Heart right ventricle (tissue), 16 donors: ENCODE data around the gene SCAMP4. TPM values are rescaled to one million over a fixed set of nuclear protein-coding genes. Genes with fewer than 3 reads are reported as not detected.

Experiments used
- ATAC-seq, 8 donors: fragments of 200-7000 bp; cut with Tn5 transposase; one replicate each; pipeline ENCODE4 v1.9.1; 2020; ENCODE audit warnings: mild to moderate bottlenecking in 8 of 8, moderate library complexity in 8 of 8, moderate number of reproducible peaks in 1 of 8
- DNase-seq, 2 donors: peaks; one replicate each; pipeline ENCODE4 v3.0.0-alpha.2; 2020
- H3K27ac ChIP-seq, 10 donors: fragments of 200-600 bp; sonication (generic) in 2 of 10; one replicate each; pipeline versions ENCODE4 v1.5.0 to v1.8.0; 2020 to 2022; ENCODE audit warnings: mild to moderate bottlenecking in 3 of 10
- H3K27me3 ChIP-seq, 7 donors: fragments of 200-600 bp; one replicate each; pipeline ENCODE4 v1.8.0; 2021 to 2022; ENCODE audit warnings: mild to moderate bottlenecking in 2 of 7
- H3K36me3 ChIP-seq, 9 donors: fragments of 200-600 bp; sonication (generic) in 1 of 9; one replicate each; pipeline versions ENCODE4 v1.5.0 to v1.8.0; 2020 to 2022; ENCODE audit warnings: mild to moderate bottlenecking in 2 of 9
- H3K4me1 ChIP-seq, 9 donors: fragments of 200-600 bp; sonication (generic) in 1 of 9; one replicate each; pipeline versions ENCODE4 v1.5.0 to v1.8.0; 2020 to 2022; ENCODE audit warnings: mild to moderate bottlenecking in 4 of 9
- H3K4me3 ChIP-seq, 10 donors: fragments of 200-600 bp; sonication (generic) in 2 of 10; one replicate each; pipeline versions ENCODE4 v1.5.0 to v1.8.0; 2020 to 2022; ENCODE audit warnings: mild to moderate bottlenecking in 7 of 10, moderate library complexity in 2 of 10
- H3K9me3 ChIP-seq, 11 donors: fragments of 200-600 bp in 10 of 11; sonication (generic) in 2 of 11; one replicate each; pipeline versions ENCODE4 v1.5.0 to v1.8.0; 2013 to 2022; ENCODE audit warnings: mild to moderate bottlenecking in 2 of 11, control low read depth in 1 of 11, moderate library complexity in 1 of 11
- WGBS, 2 donors: extraction: QIAGEN DNeasy Blood & Tissue Kit; methylation state at CpG; one replicate each; pipeline ENCODE4 v1.1.7; 2013; ENCODE audit warnings: inconsistent platforms in 1 of 2; 5-methylcytosine and 5-hydroxymethylcytosine counted together
- intact Hi-C, 10 donors: fragments of 100-400 bp; cut with DNase I; formaldehyde crosslinking; loops; one replicate each; pipeline versions ENCODE4 v1.11.1 to v1.14.2; 2022
- polyA plus RNA-seq, 2 donors: library from polyadenylated mRNA; stranded (reverse); fragments of 200-250 nt; gene quantifications; one replicate each; pipeline ENCODE4 v1.2.3, GENCODE V29; 2013
- total RNA-seq, 10 donors: library from RNA; stranded (reverse); fragmentation: NEBNext Ultra II Directional in 3 of 10; extraction: Animal tissue kit (Norgen Biotek cat#: 25700) in 3 of 10; gene quantifications; one replicate each; pipeline versions ENCODE4 v1.2.1 to v1.2.4, GENCODE V29; 2021 to 2023
- TF ChIP-seq, protein P1 (sequence below), 9 donors: fragments of 200-600 bp; sonication (generic) in 2 of 9; IDR thresholded peaks; one replicate each; pipeline versions ENCODE4 v1.5.0 to v1.8.0; 2021 to 2022; ENCODE audit warnings: antibody characterized with exemption in 9 of 9, mild to moderate bottlenecking in 5 of 9, moderate library complexity in 1 of 9
- donor health status: Arrhythmogenic right ventricular cardiomyopathy.
- donor health status: ischemic (EF 13 %, LVEDD 7.1; RV severe dilation, severe dysfunction).
- donor health status: healthy with polysubstance abuse.
- donor health status: DM: no; HTN: yes; CAD: no.
- donor health status: DM: no; HTN: no; CAD: no.
- donor health status: ischemic (EF 25% LVEDD 6.9; RV normal size, moderate dysfunction).
- donor health status: ischemic (EF 25% LVEDD 5.7; RV mildly dilated, moderate dysfunction).
- donor health status: healthy.
- donor health status: DM: yes; HTN: yes; CAD: no.
- donor health status: Ischemic cardiomyopathy.
- donor health status: ischemic (EF 35%, LVEDD 5.7; RV mildly dilated, moderate dysfunction).
- donor health status: nonischemic (EF 11% LVEDD 7.7; RV severe dilation, severe dysfunction).
- donor health status: DM: yes; HTN: yes; CAD: no.
- donor health status: PGD.
- donor health status: ischemic (EF 29% LVEDD 5.4; RV normal size, mild dysfunction).
- donor health status: nonischemic (EF 23%, LVEDD 6.1; RV moderate dilation, normal function).

Gene SCAMP4
- total and polyA plus RNA-seq, 12 donors, result 11.7 to 24.2 (median 15.8) TPM

DNA sequence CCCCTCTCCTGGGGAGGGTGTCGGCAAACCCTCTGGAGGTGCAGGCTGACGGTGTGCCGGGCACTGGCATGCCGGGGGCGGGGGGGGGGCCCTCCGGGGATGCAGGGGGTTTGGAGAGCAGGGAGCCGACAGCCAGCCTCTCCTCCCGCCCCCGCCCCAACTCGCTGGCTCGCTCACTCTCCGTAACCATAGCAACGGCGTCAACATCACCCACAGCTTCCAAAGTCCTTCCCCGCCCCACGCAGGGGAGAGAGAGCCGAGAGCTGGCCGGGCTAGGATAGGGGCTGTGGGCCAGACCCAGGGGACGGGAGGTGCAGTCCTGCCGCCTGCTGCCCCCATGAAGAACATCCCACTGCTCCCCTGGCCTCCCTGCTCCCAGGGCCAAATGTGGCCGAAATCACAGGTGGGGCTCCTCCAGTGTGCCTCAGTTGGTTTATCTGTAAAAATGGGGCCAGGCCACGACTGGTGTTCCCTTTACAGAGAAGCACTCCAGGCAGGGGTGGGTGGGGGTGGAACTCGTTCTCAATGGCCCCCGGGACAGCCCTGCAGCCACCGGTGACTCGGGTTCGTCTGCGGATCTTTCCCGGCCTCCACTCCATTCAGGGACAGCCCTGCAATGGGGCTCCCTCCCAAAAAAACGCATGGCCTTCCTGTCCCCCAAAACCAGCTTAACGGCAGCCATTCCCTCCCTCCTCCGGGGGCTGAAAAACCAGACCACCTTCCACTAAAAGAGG, 45.0 kb upstream of the SCAMP4 start:
- Histone ChIP-seq H3K9me3 (no peaks in the 10 kb centered on the region), H3K36me3 (no peaks in the 10 kb centered on the region), H3K4me1 (peaks cover 30 to 82% (median 70%) of the 10 kb centered on the region in 9 donors), H3K27ac (peak overlapping the region in 6 of 10 donors; percentile 23 to 68 (median 45)), H3K27me3 (no peaks in the 10 kb centered on the region), H3K4me3 (peak overlapping the region in 5 of 10 donors; percentile 0 to 84 (median 24))
- intact Hi-C loops, result loop anchor here in 1 of 10 donors (10.0 kb wide), 1 partner anchor 205 kb away; no protein-coding TSS in a partner anchor
- 30 to 39% methylated on average over 27 to 32 of the region's 32 CpGs for WGBS, 2 donors
- ATAC-seq, result no peak
- TF ChIP-seq, protein P1, sequence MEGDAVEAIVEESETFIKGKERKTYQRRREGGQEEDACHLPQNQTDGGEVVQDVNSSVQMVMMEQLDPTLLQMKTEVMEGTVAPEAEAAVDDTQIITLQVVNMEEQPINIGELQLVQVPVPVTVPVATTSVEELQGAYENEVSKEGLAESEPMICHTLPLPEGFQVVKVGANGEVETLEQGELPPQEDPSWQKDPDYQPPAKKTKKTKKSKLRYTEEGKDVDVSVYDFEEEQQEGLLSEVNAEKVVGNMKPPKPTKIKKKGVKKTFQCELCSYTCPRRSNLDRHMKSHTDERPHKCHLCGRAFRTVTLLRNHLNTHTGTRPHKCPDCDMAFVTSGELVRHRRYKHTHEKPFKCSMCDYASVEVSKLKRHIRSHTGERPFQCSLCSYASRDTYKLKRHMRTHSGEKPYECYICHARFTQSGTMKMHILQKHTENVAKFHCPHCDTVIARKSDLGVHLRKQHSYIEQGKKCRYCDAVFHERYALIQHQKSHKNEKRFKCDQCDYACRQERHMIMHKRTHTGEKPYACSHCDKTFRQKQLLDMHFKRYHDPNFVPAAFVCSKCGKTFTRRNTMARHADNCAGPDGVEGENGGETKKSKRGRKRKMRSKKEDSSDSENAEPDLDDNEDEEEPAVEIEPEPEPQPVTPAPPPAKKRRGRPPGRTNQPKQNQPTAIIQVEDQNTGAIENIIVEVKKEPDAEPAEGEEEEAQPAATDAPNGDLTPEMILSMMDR (IDR thresholded peaks at IDR 0.05), result no peak
- peak in 1 of 2 donors; percentile 79 for DNase-seq

DNA sequence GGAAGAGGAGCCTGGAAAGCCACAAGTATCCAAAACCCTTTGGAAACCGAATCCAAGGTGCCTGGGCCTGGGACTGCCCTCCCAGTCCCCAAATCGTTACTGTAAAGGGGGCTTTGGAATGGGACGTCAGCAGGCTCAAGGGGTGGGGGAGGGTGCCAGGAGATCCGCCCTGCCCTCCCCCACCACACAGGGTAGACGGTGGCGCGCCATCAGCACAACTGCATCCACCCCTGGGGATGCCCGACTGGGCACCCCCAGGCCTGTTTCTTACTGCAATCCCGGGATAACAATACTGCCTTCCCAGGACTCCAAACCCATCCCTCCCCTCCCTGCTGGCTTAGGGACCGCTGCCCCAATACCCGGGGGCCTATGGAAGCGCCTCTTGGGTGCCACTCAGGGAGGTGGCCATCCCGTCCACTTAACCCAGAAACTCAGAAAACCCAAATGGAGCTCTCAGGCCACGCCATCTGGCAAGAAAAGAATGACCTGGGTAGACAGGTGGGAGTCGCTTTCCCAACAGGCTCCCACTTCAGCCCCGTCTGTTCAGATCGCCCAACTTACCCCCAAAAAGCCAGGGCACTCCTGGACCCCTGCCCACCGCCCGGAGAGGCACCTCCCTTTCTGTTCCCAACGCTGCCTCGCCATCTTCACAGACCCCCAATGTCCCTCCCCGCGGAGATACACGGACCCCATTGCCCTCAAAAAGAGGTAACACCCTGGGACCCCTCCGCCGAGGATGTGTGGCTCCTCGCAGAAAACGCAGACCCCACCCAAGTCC, 44.2 kb upstream of the SCAMP4 start:
- Histone ChIP-seq H3K9me3 (no peaks in the 10 kb centered on the region), H3K27ac (peak overlapping the region in 7 of 10 donors; percentile 44 to 84 (median 68)), H3K36me3 (no peaks in the 10 kb centered on the region), H3K4me3 (peak overlapping the region in 8 of 10 donors; percentile 43 to 84 (median 64)), H3K4me1 (peaks cover 28 to 75% (median 63%) of the 10 kb centered on the region in 9 donors), H3K27me3 (no peaks in the 10 kb centered on the region)
- 67 to 70% methylated on average over 28 of the region's 28 CpGs for WGBS, 2 donors
- DNase-seq (no peak), ATAC-seq (no peak)
- intact Hi-C loops, result loop anchor here in 1 of 10 donors (10.0 kb wide), 1 partner anchor 204 kb away; no protein-coding TSS in a partner anchor
- TF ChIP-seq, protein P1 (IDR thresholded peaks at IDR 0.05), result no peak

DNA sequence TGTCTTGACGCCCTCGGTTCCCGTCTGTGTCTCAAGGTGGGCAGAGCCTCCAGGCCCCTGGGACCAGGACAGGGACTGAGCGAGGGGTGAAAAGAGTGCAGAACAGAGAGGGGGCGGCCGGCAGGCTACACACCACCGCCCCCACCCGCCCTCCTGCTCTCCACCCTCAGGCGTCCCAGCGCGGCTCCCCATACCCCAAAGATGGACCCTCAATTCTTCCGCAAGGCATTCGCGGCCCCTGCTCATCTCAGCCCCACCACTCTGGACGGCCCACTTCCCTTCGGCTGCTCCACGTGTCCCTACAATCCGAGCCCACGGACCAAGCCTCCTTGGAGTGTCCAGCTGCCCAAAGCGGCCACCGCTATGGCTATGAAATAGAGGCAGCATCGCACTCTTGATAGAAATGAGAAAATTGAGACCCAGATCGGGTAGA, 43.6 kb upstream of the SCAMP4 start:
- peak overlapping the region in 8 of 10 donors; percentile 62 to 88 (median 78) for H3K27ac ChIP-seq
- DNase-seq (no peak), ATAC-seq (no peak)
- 51 to 55% methylated on average over 23 of the region's 23 CpGs for WGBS, 2 donors
- H3K9me3 ChIP-seq, result no peaks in the 10 kb centered on the region
- H3K4me3 ChIP-seq, result peak overlapping the region in 9 of 10 donors; percentile 43 to 84 (median 66)
- H3K4me1 ChIP-seq, result peaks cover 22 to 69% (median 57%) of the 10 kb centered on the region in 9 donors
- H3K27me3 ChIP-seq, result no peaks in the 10 kb centered on the region
- intact Hi-C loops, result loop anchor here in 1 of 10 donors (10.0 kb wide), 1 partner anchor 203 kb away; no protein-coding TSS in a partner anchor
- no peaks in the 10 kb centered on the region for H3K36me3 ChIP-seq
- TF ChIP-seq, protein P1 (IDR thresholded peaks at IDR 0.05), result no peak

DNA sequence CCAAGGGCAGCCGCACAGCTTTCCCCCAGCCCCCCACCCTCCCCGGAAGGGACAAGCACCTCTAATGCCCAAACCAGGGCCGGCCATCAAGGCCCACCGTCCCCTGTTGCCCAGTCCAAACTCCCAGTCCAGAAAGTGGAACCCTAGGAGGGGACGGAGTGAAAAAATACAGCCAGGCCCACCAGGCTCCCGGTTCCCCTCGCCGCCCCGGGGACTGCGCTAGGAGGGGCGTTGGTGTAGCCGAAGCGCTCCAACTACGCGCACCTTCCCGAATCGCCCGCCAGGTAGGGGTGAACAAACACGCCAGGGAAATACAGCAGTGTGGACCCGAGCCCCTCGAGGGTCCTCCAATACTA, 43.2 kb upstream of the SCAMP4 start:
- H3K27me3 ChIP-seq, result no peaks in the 10 kb centered on the region
- no peaks in the 10 kb centered on the region for H3K9me3 ChIP-seq
- peaks cover 20 to 67% (median 53%) of the 10 kb centered on the region in 9 donors for H3K4me1 ChIP-seq
- ATAC-seq (no peak), DNase-seq (no peak)
- TF ChIP-seq, protein P1 (IDR thresholded peaks at IDR 0.05), result no peak
- 22% methylated on average over 21 of the region's 21 CpGs for WGBS, 2 donors
- H3K27ac ChIP-seq, result peak overlapping the region in 8 of 10 donors; percentile 62 to 88 (median 78)
- peak overlapping the region; percentile 25 to 84 (median 64) for H3K4me3 ChIP-seq
- H3K36me3 ChIP-seq, result no peaks in the 10 kb centered on the region
- intact Hi-C loops, result loop anchor here in 1 of 10 donors (10.0 kb wide), 1 partner anchor 203 kb away; no protein-coding TSS in a partner anchor
